GM08714 (cell line): ENCODE results near the gene LRRC25.
"Not testable (repeated sequence)": the region's sequence is repeated elsewhere in the genome, so short reads cannot be mapped to it uniquely, and the experiment has no call there.

ENCODE experiments used
- H3K4me3 ChIP-seq: fragments of 200-500 bp; sonication (Bioruptor generic); 2 replicates; pipeline ENCODE4 v1.5.1; 2014; ENCODE audit warnings: mild to moderate bottlenecking, low read length, inconsistent platforms
- ZNF274 ChIP-seq: IDR thresholded peaks from 2 replicates; pipeline ENCODE4 v1.6.1; 2012; ENCODE audit warnings: mild to moderate bottlenecking, low read depth, low read length

Gene LRRC25

DNA sequence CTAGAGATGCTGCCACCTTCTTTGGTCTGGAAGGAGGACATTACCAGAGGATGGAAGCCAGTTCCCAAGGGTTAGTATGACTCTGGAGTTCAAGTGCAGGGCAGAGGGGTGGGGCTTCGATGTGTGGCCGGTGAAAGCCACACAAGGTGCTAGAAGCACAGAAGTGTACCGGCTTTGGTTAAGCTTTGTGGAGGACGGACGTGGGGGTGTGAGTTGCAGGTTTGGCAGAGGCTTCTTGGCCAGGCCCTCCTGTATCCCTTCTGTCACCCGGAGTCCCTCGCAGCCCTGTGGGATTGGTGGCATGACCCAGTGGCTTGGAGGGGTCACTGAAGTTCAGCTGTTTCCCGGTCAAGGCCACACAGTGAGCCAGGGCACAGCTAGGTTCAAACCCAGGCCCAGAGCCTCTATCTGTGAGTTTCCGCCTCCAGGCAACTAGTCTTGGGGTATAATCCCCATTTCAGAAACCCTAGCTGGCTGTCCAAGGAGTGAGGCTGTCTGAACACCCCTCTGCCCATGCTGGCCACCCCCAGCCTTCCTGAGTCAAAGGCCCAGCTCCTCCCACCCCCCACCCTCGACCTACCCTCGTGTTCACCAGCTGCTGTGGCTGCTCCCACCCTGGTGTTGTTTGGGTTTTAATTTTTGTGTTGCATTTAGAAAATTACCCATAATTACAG is 17.2 kb upstream of the LRRC25 start:
- no peak for TF ChIP-seq ZNF274
- no peak overlapping the region for H3K4me3 ChIP-seq

GRCh38 chr19:18412610-18413239 is 15.3 kb upstream of the LRRC25 start:
- no peak overlapping the region for H3K4me3 ChIP-seq
- TF ChIP-seq ZNF274 = no peak

DNA sequence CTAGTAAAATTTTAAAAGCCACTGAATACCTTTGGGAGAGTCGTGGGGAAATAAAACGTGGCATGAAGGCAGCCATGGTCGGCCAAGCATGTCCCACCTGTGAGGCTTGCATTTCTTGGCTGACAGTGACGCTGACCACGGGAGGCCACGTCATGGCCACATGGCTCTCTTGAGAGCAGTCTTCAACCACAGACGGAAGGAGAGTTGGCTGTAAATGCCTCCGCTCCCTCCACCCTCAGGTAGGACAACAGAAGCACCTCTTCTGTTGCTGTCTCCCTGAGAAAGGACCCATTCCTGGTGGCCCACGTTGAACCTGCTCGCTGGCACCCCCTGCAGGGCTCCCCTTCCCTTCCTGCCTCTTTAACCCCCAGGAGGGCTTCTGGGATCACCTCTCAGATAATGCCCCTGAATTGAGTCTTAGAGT is 10.6 kb upstream of the LRRC25 start:
- no peak overlapping the region for H3K4me3 ChIP-seq
- TF ChIP-seq ZNF274 = no peak

DNA sequence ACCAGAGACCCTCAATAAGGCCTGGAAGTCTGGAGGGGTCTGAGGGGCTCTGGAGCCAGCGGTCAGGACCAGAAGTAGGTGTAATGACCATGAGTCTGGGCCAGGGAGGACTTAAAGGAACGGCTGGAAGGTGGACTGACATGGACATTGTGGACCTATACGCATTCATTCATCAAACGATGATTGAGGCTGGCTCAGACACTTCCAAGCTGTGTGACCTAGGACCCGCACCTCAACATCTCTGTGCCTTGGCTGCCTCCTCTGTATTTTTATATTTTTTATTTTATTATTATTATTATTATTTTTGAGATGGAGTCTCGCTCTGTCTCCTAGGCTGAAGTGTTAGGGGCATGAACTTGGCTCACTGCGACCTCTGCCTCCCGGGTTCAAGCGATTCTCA is 9.3 kb upstream of the LRRC25 start:
- no peak for TF ChIP-seq ZNF274
- no peak overlapping the region for H3K4me3 ChIP-seq

- not testable (repeated sequence) for H3K4me3 ChIP-seq
Observed at GRCh38 chr19:18405754-18406153, 8.3 kb upstream of the LRRC25 start.

DNA sequence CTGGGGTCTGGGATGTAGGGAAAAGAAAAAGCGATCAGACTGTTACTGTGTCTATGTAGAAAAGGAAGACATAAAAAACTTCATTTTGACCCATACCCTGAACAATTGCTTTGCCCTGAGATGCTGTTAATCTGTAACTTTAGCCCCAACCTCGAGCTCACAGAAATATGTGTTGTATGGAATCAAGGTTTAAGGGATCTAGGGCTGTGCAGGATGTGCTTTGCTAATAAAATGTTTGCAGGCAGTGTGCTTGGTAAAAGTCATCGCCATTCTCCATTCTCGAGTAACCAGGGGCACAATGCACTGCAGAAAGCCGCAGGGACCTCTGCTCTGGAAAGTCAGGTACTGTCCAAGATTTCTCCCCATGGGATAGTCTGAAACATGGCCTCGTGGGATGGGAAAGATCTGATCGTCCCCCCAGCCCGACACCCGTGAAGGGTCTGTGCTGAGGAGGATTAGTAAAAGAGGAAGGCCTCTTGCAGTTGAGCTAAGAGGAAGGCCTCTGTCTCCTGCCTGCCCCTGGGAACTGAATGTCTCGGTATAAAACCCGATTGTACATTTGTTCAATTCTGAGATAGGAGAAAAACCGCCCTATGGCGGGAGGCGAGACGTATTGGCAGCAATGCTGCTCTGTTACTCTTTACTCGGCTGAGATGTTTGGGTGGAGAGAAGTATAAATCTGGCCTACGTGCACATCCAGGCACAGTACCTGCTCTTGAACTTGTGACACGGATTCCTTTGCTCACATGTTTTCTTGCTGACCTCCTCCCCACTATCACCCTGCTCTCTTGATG is 5.2 kb upstream of the LRRC25 start:
- H3K4me3 ChIP-seq = not testable (repeated sequence)

GRCh38 chr19:18401580-18402112 is 4.2 kb upstream of the LRRC25 start:
- TF ChIP-seq ZNF274 = no peak
- H3K4me3 ChIP-seq = no peak overlapping the region; the same call in 1 of the 2 replicates

GRCh38 chr19:18399008-18399407 is 1.6 kb upstream of the LRRC25 start:
- no peak overlapping the region for H3K4me3 ChIP-seq
- TF ChIP-seq ZNF274 = no peak

GRCh38 chr19:18396471-18397241 is 766 bp downstream of the LRRC25 start:
- TF ChIP-seq ZNF274 = no peak

DNA sequence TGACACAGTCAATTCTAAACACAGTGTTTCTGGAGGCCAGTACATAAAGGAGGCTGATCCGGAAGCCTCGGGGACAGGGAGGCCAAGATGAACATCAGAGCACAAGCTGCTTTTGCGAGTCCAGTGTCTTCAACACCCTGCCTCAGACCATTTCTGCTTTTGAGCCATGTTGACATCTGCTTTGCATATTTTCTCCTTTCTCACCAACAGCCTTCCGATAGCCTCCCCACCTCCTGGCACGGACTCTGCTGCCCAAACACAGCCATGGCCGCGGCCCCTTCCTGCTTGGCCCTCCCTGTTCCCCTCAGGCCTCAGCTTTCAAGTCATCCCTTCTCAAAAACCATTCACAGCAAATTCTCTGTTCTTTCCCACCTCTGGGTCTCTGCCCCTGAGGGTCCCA is 3.6 kb downstream of the LRRC25 start:
- no peak for TF ChIP-seq ZNF274

More at GRCh38 chr19:18396471-18397241, 766 bp downstream of the LRRC25 start:
- H3K4me3 ChIP-seq = no peak overlapping the region; the same call in 1 of the 2 replicates

GRCh38 chr19:18392926-18393325 is 4.5 kb downstream of the LRRC25 start:
- no peak overlapping the region for H3K4me3 ChIP-seq
- no peak for TF ChIP-seq ZNF274

More for the DNA sequence above, 3.6 kb downstream of the LRRC25 start:
- H3K4me3 ChIP-seq = no peak overlapping the region

- H3K4me3 ChIP-seq = no peak overlapping the region
- no peak for TF ChIP-seq ZNF274
Observed at GRCh38 chr19:18392417-18392816, 5.0 kb downstream of the LRRC25 start.

- H3K4me3 ChIP-seq = no peak overlapping the region
- no peak for TF ChIP-seq ZNF274
Observed at GRCh38 chr19:18391509-18392075, 5.8 kb downstream of the LRRC25 start.

DNA sequence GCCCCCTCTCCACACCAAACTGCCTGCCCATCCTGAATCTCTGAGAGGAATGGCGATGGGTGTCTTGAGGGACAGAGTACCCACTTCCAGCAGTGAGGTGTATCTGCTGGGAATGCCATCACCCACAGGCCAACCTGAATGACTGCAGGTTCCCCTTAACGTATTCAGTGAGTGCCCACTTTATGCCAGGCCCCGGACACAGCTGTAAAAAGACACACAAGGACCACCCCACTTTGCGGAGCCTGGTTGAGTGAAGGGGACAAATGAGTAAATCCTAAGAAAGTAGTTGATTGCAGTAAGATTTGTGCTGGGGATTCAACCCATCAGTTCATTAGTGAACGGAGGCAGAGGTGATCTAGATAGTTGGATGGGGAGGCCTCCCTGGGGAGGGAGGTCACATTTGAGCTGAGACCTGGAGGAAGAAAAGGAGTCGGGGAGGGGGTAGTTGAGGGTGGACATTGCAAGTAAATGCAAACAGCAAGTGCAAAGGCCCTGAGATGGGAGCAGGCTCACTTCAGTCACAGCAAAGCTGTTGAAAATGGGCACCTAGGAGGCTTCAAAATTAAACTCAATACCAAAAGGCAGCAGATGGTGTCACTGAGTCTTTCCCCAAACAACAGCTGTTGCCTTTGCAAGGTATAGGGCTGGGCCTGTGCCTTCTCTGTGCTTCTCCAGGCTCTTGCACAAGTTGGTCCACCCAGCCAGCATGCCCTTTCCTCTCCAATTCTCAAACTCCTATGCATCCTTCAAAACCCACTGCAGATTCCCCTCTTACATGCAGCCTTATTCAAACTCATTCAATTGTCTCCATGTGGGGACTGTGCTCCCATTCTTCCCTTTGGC is 7.1 kb downstream of the LRRC25 start:
- TF ChIP-seq ZNF274 = no peak
- H3K4me3 ChIP-seq = no peak overlapping the region
